Endothelial cell of umbilical vein (primary cell): ENCODE measurements around the gene SEMA3E. TPM values are rescaled to one million over a fixed set of nuclear protein-coding genes. Genes with fewer than 3 reads are reported as not detected.

Experiments used
- BruUV-seq: library from RNA; stranded (reverse); fragments of 400-500 nt; replicated peaks from 2 replicates; lab custom pipeline; 2021; lab: Mats Ljungman, UMichigan
- CTCF ChIA-PET: fragments of 300-600, 350-600 bp; sonication (Branson Sonifier 250); formaldehyde crosslinking; loops from one replicate; lab custom pipeline; 2021; ENCODE audit warnings: antibody characterized with exemption, inconsistent platforms; lab: Charles Lee
- POLR2A ChIA-PET: fragments of 300-600, 350-600 bp; sonication (Branson Sonifier 250); formaldehyde crosslinking; loops from one replicate; lab custom pipeline; 2021; ENCODE audit warnings: antibody characterized with exemption, inconsistent platforms; lab: Charles Lee
- DNase-seq: peaks from one replicate; pipeline ENCODE4 v3.0.0-alpha.2; 2011; ENCODE audit warnings: low read depth, low spot score
- FAIRE-seq: peaks from 2 replicates; lab custom pipeline; 2011; peaks lifted over from hg19 to GRCh38; lab: Jason Lieb, UNC
- H2AFZ ChIP-seq: 2 replicates; pipeline ENCODE4 v1.6.0; 2012; ENCODE audit warnings: low read depth, low read length, control low read depth, inconsistent platforms
- H3K27ac ChIP-seq: 2 replicates; pipeline ENCODE4 v1.5.1; 2011; ENCODE audit warnings: low read depth, mild to moderate bottlenecking, control low read depth, low read length, moderate library complexity; ENCODE audit not compliant: insufficient read depth
- H3K27me3 ChIP-seq, 2 experiments: 2 replicates each; pipeline versions ENCODE4 v1.6.0 to v1.6.1; 2011; ENCODE audit warnings: low read length in 2 of 2, mixed read lengths in 1 of 2; ENCODE audit not compliant: control insufficient read depth in 2 of 2, insufficient read depth in 2 of 2
- H3K36me3 ChIP-seq, 2 experiments: 2 replicates in 1 of 2; 3 replicates in 1 of 2; pipeline ENCODE4 v1.5.1; 2011; ENCODE audit warnings: low read length in 2 of 2, mild to moderate bottlenecking in 1 of 2, moderate library complexity in 1 of 2; ENCODE audit not compliant: control insufficient read depth in 2 of 2, insufficient read depth in 2 of 2; ENCODE audit errors: extremely low read depth in 1 of 2
- H3K4me1 ChIP-seq: 3 replicates; pipeline ENCODE4 v1.5.1; 2011; ENCODE audit warnings: mild to moderate bottlenecking, low read length; ENCODE audit not compliant: control insufficient read depth, insufficient read depth; ENCODE audit errors: extremely low read depth
- H3K4me2 ChIP-seq: 2 replicates; pipeline ENCODE4 v1.6.1; 2011; ENCODE audit warnings: low read length, control low read depth, mixed read lengths; ENCODE audit not compliant: insufficient read depth
- H3K4me3 ChIP-seq, 3 experiments: fragments of 200-600 bp in 1 of 3; sonication (generic), shearing (Covaris generic) in 1 of 3; replicated peaks in 1 of 3; 2 replicates each; pipeline ENCODE4 v1.5.1; 2011 to 2016; ENCODE audit warnings: control low read depth in 3 of 3, low read length in 3 of 3, mild to moderate bottlenecking in 2 of 3, inconsistent platforms in 1 of 3, low read depth in 1 of 3, moderate library complexity in 1 of 3; ENCODE audit not compliant: insufficient read depth in 1 of 3
- H3K79me2 ChIP-seq: 2 replicates; pipeline ENCODE4 v1.6.0; 2012; ENCODE audit warnings: low read length, inconsistent platforms; ENCODE audit not compliant: control insufficient read depth, insufficient read depth
- H3K9ac ChIP-seq: replicated peaks from 2 replicates; pipeline ENCODE3; 2011; ENCODE audit warnings: low read length, control low read depth; ENCODE audit not compliant: insufficient read depth; ENCODE audit errors: extremely low read depth
- H3K9me1 ChIP-seq: replicated peaks from 3 replicates; pipeline ENCODE4 v1.6.0; 2011; ENCODE audit warnings: mild to moderate bottlenecking, low read length; ENCODE audit not compliant: control insufficient read depth, insufficient read depth; ENCODE audit errors: extremely low read depth
- H3K9me3 ChIP-seq: replicated peaks from 2 replicates; pipeline ENCODE4 v1.5.1; 2012; ENCODE audit warnings: low read length, inconsistent platforms; ENCODE audit not compliant: control insufficient read depth, insufficient read depth
- H4K20me1 ChIP-seq: replicated peaks from 2 replicates; pipeline ENCODE3; 2011; ENCODE audit warnings: mild to moderate bottlenecking, low read length; ENCODE audit not compliant: control insufficient read depth, insufficient read depth; ENCODE audit errors: extremely low read depth
- CTCF ChIP-seq, 2 donors: IDR thresholded peaks; 1 replicate in 1 of 2; 2 replicates in 1 of 2; pipeline ENCODE4 v1.5.1; 2011; ENCODE audit warnings: low read length in 2 of 2, mild to moderate bottlenecking in 2 of 2, moderate library complexity in 2 of 2, control low read depth in 1 of 2, inconsistent platforms in 1 of 2, low read depth in 1 of 2; ENCODE audit not compliant: insufficient read depth in 1 of 2; ENCODE audit errors: extremely low read depth in 1 of 2
- EZH2 ChIP-seq: IDR thresholded peaks from 2 replicates; pipeline ENCODE4 v1.6.1; 2012; ENCODE audit warnings: borderline replicate concordance, low read depth, mild to moderate bottlenecking, moderate library complexity, low read length, inconsistent platforms; ENCODE audit not compliant: severe bottlenecking
- FOS ChIP-seq: IDR thresholded peaks from 2 replicates; pipeline ENCODE4 v1.6.1; 2011; ENCODE audit warnings: mild to moderate bottlenecking, low read length, moderate library complexity, borderline replicate concordance; ENCODE audit not compliant: insufficient read depth
- GATA2 ChIP-seq: IDR thresholded peaks from 2 replicates; pipeline ENCODE4 v1.7.0; 2011; ENCODE audit warnings: low read depth, mild to moderate bottlenecking, moderate library complexity, mixed read lengths, low read length; ENCODE audit not compliant: insufficient read length, insufficient read depth
- JUN ChIP-seq: IDR thresholded peaks from 2 replicates; pipeline ENCODE4 v1.6.1; 2011; ENCODE audit warnings: borderline replicate concordance, low read depth; ENCODE audit not compliant: insufficient read length, insufficient read depth
- MAX ChIP-seq: IDR thresholded peaks from 2 replicates; pipeline ENCODE4 v1.6.1; 2011; ENCODE audit not compliant: insufficient read depth, insufficient read length
- MYC ChIP-seq: IDR thresholded peaks from one replicate; pipeline ENCODE4 v1.6.1; 2011; ENCODE audit warnings: mild to moderate bottlenecking, low read depth, low read length
- POLR2A ChIP-seq: IDR thresholded peaks from 2 replicates; pipeline ENCODE4 v1.6.1; 2012; ENCODE audit warnings: low read depth, mild to moderate bottlenecking, control low read depth, low read length
- POLR2AphosphoS5 ChIP-seq: IDR thresholded peaks from 2 replicates; pipeline ENCODE4 v1.6.1; 2012; ENCODE audit warnings: low read depth, mild to moderate bottlenecking, control low read depth, low read length, moderate library complexity; ENCODE audit not compliant: insufficient read depth
- dilution Hi-C: fragments of 300-500 bp; cut with MboI; formaldehyde crosslinking; loops from one replicate; pipeline ENCODE4 v1.15.0; 2019; ENCODE audit warnings: low sequenced_read_pairs; ENCODE audit not compliant: extremely low pct_ligation_motif_present
- intact Hi-C: fragments of 100-400 bp; cut with micrococcal nuclease; formaldehyde crosslinking; loops from one replicate; pipeline ENCODE4 v1.10.0; 2022
- polyA plus RNA-seq, 4 experiments: library from polyadenylated mRNA; depleted of rRNA in 3 of 4; stranded (reverse) in 3 of 4; unstranded in 1 of 4; fragments of >200 nt; gene quantifications; 2 replicates each; pipeline versions ENCODE4 v1.2.1 to v1.2.3, GENCODE V29; 2011 to 2012; ENCODE audit warnings: missing spikeins in 1 of 4
- total RNA-seq: library from RNA; stranded (reverse); gene quantifications from 2 replicates; pipeline ENCODE4 v1.2.3, GENCODE V29; 2021

The SEMA3E gene
- total and polyA plus RNA-seq, 2 donors (not counting 3 experiments of a cell fraction or from before 2014, with no cell fraction given): not detected

- BruUV-seq: no TSS peak
- no peak overlapping the region for H2AFZ ChIP-seq
- H4K20me1 ChIP-seq: no peaks in the 10 kb centered on the region
- no peak overlapping the region for H3K9ac ChIP-seq
- no peaks in the 10 kb centered on the region for H3K9me1 ChIP-seq
- FAIRE-seq: no peak
- H3K27ac ChIP-seq: no peak overlapping the region
- TF ChIP-seq MYC (no peak), POLR2AphosphoS5 (no peak), POLR2A (no peak), MAX (no peak), JUN (no peak), EZH2 (no peak), FOS (no peak), GATA2 (no peak), CTCF (IDR thresholded peaks at IDR 0.05; ENCODE audit: extremely low read depth in 1 of 2, insufficient read depth in 1 of 2, low read depth in 1 of 2, low read length in 2 of 2) (no peak)
- H3K9me3 ChIP-seq: no peaks in the 10 kb centered on the region
- H3K27me3 ChIP-seq: no peaks in the 10 kb centered on the region
- dilution Hi-C loops (no loop called here), intact Hi-C loops (loop anchor here (5.0 to 10.0 kb wide), 2 partner anchors 164 to 662 kb away; no protein-coding TSS in a partner anchor)
- peaks cover 16% of the 10 kb centered on the region for H3K4me1 ChIP-seq
- H3K4me3 ChIP-seq: no peak overlapping the region
- no peak overlapping the region for H3K4me2 ChIP-seq
- POLR2A ChIA-PET: no interaction called here
- CTCF ChIA-PET: no interaction called here
- no peaks in the 10 kb centered on the region for H3K36me3 ChIP-seq
- DNase-seq: no peak
- no peaks in the 10 kb centered on the region for H3K79me2 ChIP-seq
Observed at GRCh38 chr7:83466187-83466923, 182.6 kb downstream of the SEMA3E start.
